Left ventricle myocardium inferior (tissue), 1 donor: ENCODE measurements around the gene VLDLR. TPM values are rescaled to one million over a fixed set of nuclear protein-coding genes. Genes with fewer than 3 reads are reported as not detected.

ENCODE experiments used
- DNase-seq: peaks from one replicate; pipeline ENCODE4 v3.0.0-alpha.2; 2020
- H3K27ac ChIP-seq: fragments of 200-600 bp; replicated peaks from 2 replicates; pipeline ENCODE4 v1.8.0; 2021
- H3K27me3 ChIP-seq: fragments of 200-600 bp; 2 replicates; pipeline ENCODE4 v1.8.0; 2021; ENCODE audit warnings: low read depth
- H3K36me3 ChIP-seq: fragments of 200-600 bp; 2 replicates; pipeline ENCODE4 v1.8.0; 2021
- H3K4me1 ChIP-seq: fragments of 200-600 bp; 2 replicates; pipeline ENCODE4 v1.8.0; 2021
- H3K4me3 ChIP-seq: fragments of 200-600 bp; 2 replicates; pipeline ENCODE4 v1.8.0; 2021; ENCODE audit warnings: mild to moderate bottlenecking, moderate library complexity
- H3K9me3 ChIP-seq: fragments of 200-600 bp; replicated peaks from 2 replicates; pipeline ENCODE4 v1.8.0; 2021
- CTCF ChIP-seq: fragments of 200-600 bp; IDR thresholded peaks from 2 replicates; pipeline ENCODE4 v1.8.0; 2021; ENCODE audit warnings: antibody characterized with exemption, mild to moderate bottlenecking, borderline replicate concordance
- intact Hi-C: fragments of 100-400 bp; cut with micrococcal nuclease; formaldehyde crosslinking; loops from one replicate; pipeline ENCODE4 v1.11.0; 2022
- total RNA-seq: library from RNA; stranded (reverse); fragmentation: NEBNext Ultra II Directional; extraction: Animal tissue kit (Norgen Biotek cat#: 25700); gene quantifications from one replicate; pipeline ENCODE4 v1.2.1, GENCODE V29; 2021
- donor health status: DM: no; HTN: yes; CAD: no; lungs with severe emphysema.

The VLDLR gene
- total RNA-seq, 1 donor from 2014 or later = 144 TPM

- Histone ChIP-seq H3K4me1 (peaks cover 45% of the 10 kb centered on the region), H3K36me3 (peaks cover 74% of the 10 kb centered on the region), H3K4me3 (no peak overlapping the region), H3K27ac (no peak overlapping the region), H3K9me3 (no peaks in the 10 kb centered on the region), H3K27me3 (no peaks in the 10 kb centered on the region)
- no peak for TF ChIP-seq CTCF
- intact Hi-C loops = no loop called here
- DNase-seq = no peak
Observed at GRCh38 chr9:2641033-2641432, 19.4 kb downstream of the VLDLR start.

DNA sequence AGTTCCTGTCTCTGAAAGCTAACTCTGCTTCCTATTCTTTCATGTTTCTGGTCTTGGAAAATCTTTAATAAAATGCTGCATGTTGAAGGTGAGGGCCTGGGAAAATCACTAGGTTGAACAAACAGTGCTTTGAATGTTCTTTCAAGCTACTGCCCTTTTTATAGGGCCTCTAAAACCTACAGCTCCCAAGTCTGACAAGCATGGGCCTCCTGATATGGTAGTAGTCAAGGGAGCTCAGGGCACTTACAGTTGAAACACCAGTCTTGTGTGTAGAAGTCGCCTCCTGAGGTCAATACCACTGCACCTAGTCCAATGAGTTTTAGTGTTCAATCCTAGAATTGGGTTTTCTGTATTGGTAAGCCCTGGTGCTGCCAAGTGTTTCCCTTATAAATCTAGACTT lies 20.5 kb downstream of the VLDLR start:
- TF ChIP-seq CTCF = no peak
- DNase-seq = no peak
- H3K27me3 ChIP-seq = no peaks in the 10 kb centered on the region
- peaks cover 79% of the 10 kb centered on the region for H3K36me3 ChIP-seq
- peaks cover 37% of the 10 kb centered on the region for H3K4me1 ChIP-seq
- no peaks in the 10 kb centered on the region for H3K9me3 ChIP-seq
- peak overlapping the region; percentile 34 for H3K27ac ChIP-seq
- H3K4me3 ChIP-seq = no peak overlapping the region
- intact Hi-C loops = no loop called here

DNA sequence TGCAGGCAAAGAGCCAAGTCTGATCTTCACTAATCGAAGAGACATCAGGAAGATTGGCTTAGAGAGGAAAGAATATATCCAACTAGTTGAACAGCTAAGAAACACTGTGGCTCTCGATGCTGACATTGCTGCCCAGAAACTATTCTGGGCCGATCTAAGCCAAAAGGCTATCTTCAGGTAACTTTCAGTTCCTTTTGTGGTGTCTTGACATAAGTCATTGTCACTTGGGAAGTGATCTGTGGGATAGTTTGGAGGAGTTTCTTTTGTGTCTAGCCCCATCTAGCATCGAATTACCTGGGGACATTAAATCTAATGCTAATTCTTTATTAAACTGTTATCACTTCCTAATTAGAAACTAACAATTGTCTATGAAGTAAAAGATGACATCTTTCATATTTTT lies 24.0 kb downstream of the VLDLR start:
- Histone ChIP-seq H3K4me1 (peaks cover 18% of the 10 kb centered on the region), H3K9me3 (no peaks in the 10 kb centered on the region), H3K27ac (no peak overlapping the region), H3K36me3 (peaks cover 98% of the 10 kb centered on the region), H3K4me3 (no peak overlapping the region), H3K27me3 (no peaks in the 10 kb centered on the region)
- DNase-seq = no peak
- TF ChIP-seq CTCF = no peak
- intact Hi-C loops = no loop called here

- Histone ChIP-seq H3K27ac (peak overlapping the region; percentile 73), H3K4me1 (peaks cover 37% of the 10 kb centered on the region), H3K36me3 (peaks cover 48% of the 10 kb centered on the region), H3K4me3 (no peak overlapping the region), H3K9me3 (no peaks in the 10 kb centered on the region), H3K27me3 (no peaks in the 10 kb centered on the region)
- DNase-seq = no peak
- no peak for TF ChIP-seq CTCF
- intact Hi-C loops = no loop called here
Observed at GRCh38 chr9:2655411-2655901, 33.9 kb downstream of the VLDLR start.

GRCh38 chr9:2657427-2657826 lies 35.8 kb downstream of the VLDLR start:
- peak overlapping the region; percentile 73 for H3K27ac ChIP-seq

More at GRCh38 chr9:2657427-2657826, 35.8 kb downstream of the VLDLR start:
- no peak overlapping the region for H3K4me3 ChIP-seq
- no peak for DNase-seq
- no peak for TF ChIP-seq CTCF
- no peaks in the 10 kb centered on the region for H3K9me3 ChIP-seq
- H3K27me3 ChIP-seq = no peaks in the 10 kb centered on the region
- H3K4me1 ChIP-seq = peaks cover 41% of the 10 kb centered on the region
- peaks cover 29% of the 10 kb centered on the region for H3K36me3 ChIP-seq
- intact Hi-C loops = no loop called here
